ENCODE results near the gene CTDSP1. TPM values are rescaled to one million over a fixed set of nuclear protein-coding genes. Genes with fewer than 3 reads are reported as not detected.
A peak's percentile ranks its signal among the peaks of the same experiment; 100 is the strongest.

The CTDSP1 gene
- total and polyA plus RNA-seq, 2 donors (not counting 1 experiment from before 2014, with no cell fraction given) = 99.8 to 207 TPM

GRCh38 chr2:218378053-218378452 lies 21.6 kb upstream of the CTDSP1 start:
- intact Hi-C loops (cut with micrococcal nuclease) = no loop called here
- TF ChIP-seq CTCF (IDR thresholded peaks at IDR 0.05) = no peak
- no peak for TF ChIP-seq EZH2 (IDR thresholded peaks at IDR 0.05; ENCODE audit: borderline replicate concordance, insufficient read depth, low read depth, low read length, poor library complexity, severe bottlenecking)
- Mint-ChIP-seq H3K4me3 (no peak overlapping the region), H3K27ac (no peak overlapping the region), H3K4me1 (peaks cover 6% of the 10 kb centered on the region), H3K27me3 (no peaks in the 10 kb centered on the region), H3K9me3 (ENCODE audit: insufficient read depth) (no peaks in the 10 kb centered on the region)
- H3K79me2 ChIP-seq (ENCODE audit: control insufficient read depth, insufficient read depth, low read length) = no peaks in the 10 kb centered on the region
- H2AFZ ChIP-seq (ENCODE audit: insufficient read depth, low read depth, low read length, poor library complexity, severe bottlenecking) = no peak overlapping the region
- no peak overlapping the region for H3K9ac ChIP-seq (ENCODE audit: low read length)
- ATAC-seq (ENCODE audit: low read depth) (no peak), DNase-seq (no peak)
- POLR2A ChIA-PET = no interaction called here
- no peaks in the 10 kb centered on the region for H4K20me1 ChIP-seq (ENCODE audit: control insufficient read depth, insufficient read depth, low read length, poor library complexity, severe bottlenecking)
- H3K27ac ChIP-seq (ENCODE audit: low read length in 2 of 2) = no peak overlapping the region
- no peaks in the 10 kb centered on the region for H3K9me3 ChIP-seq (ENCODE audit: control extremely low read depth in 1 of 3, control insufficient read depth in 2 of 3, insufficient read depth in 1 of 3, low read length in 2 of 3)
- 98% methylated on average over 5 of the region's 5 CpGs for WGBS (ENCODE audit: insufficient coverage)
- no peaks in the 10 kb centered on the region for H3K36me3 ChIP-seq (replicated peaks in 1 of 2; ENCODE audit: control extremely low read depth in 1 of 2, control insufficient read depth in 1 of 2, extremely low read depth in 1 of 2, insufficient read depth in 2 of 2, low read length in 1 of 2)
- H3K4me1 ChIP-seq (ENCODE audit: control insufficient read depth in 2 of 2, insufficient read depth in 2 of 2, low read length in 2 of 2) = no peaks in the 10 kb centered on the region
- CTCF ChIA-PET = no interaction called here
- H3K4me2 ChIP-seq (replicated peaks; ENCODE audit: low read depth, low read length, poor library complexity, severe bottlenecking) = no peak overlapping the region
- H3K4me3 ChIP-seq (ENCODE audit: control extremely low read depth in 1 of 5, extremely low read depth in 1 of 5, insufficient read depth in 1 of 5, low read depth in 2 of 5, low read length in 4 of 5) = no peak overlapping the region
- no peaks in the 10 kb centered on the region for H3K27me3 ChIP-seq (replicated peaks in 1 of 4; ENCODE audit: control extremely low read depth in 1 of 4, control insufficient read depth in 3 of 4, insufficient read depth in 4 of 4, low read length in 3 of 4)

GRCh38 chr2:218381916-218382366 lies 17.7 kb upstream of the CTDSP1 start, which contains the start of gene SLC11A1:
TSS of gene SLC11A1 (plus strand) at chr2:218382273. CDS start at chr2:218382369, 96 bp downstream.
- Mint-ChIP-seq H3K27ac (peak within 1 kb of the TSS; percentile 78), H3K27me3 (no peaks in the 10 kb centered on the region), H3K4me3 (peak within 1 kb of the TSS; percentile 45), H3K9me3 (ENCODE audit: insufficient read depth) (no peaks in the 10 kb centered on the region), H3K4me1 (peaks cover 9% of the 10 kb centered on the region)
- H3K4me3 ChIP-seq (ENCODE audit: control extremely low read depth in 1 of 5, extremely low read depth in 1 of 5, insufficient read depth in 1 of 5, low read depth in 2 of 5, low read length in 4 of 5) = peak within 1 kb of the TSS in 4 of 5 experiments; percentile 0 to 75 (median 7)
- TF ChIP-seq CTCF (IDR thresholded peaks at IDR 0.05) (no peak), EZH2 (IDR thresholded peaks at IDR 0.05; ENCODE audit: borderline replicate concordance, insufficient read depth, low read depth, low read length, poor library complexity, severe bottlenecking) (no peak)
- ChIA-PET CTCF (interaction anchor here (1.8 kb wide), 1 partner anchor 25 kb away, joined by 5 read pairs; the partner anchor contains the start of gene CATIP), POLR2A (no interaction called here)
- peak within 1 kb of the TSS; percentile 17 for H3K4me2 ChIP-seq (replicated peaks; ENCODE audit: low read depth, low read length, poor library complexity, severe bottlenecking)
- no peaks in the 10 kb centered on the region for H3K36me3 ChIP-seq (replicated peaks in 1 of 2; ENCODE audit: control extremely low read depth in 1 of 2, control insufficient read depth in 1 of 2, extremely low read depth in 1 of 2, insufficient read depth in 2 of 2, low read length in 1 of 2)
- H3K9me3 ChIP-seq (ENCODE audit: control extremely low read depth in 1 of 3, control insufficient read depth in 2 of 3, insufficient read depth in 1 of 3, low read length in 2 of 3) = no peaks in the 10 kb centered on the region
- DNase-seq = no peak
- peak within 1 kb of the TSS; percentile 12 to 17 for H3K27ac ChIP-seq (ENCODE audit: low read length in 2 of 2)
- no peaks in the 10 kb centered on the region for H3K79me2 ChIP-seq (ENCODE audit: control insufficient read depth, insufficient read depth, low read length)
- no peaks in the 10 kb centered on the region for H4K20me1 ChIP-seq (ENCODE audit: control insufficient read depth, insufficient read depth, low read length, poor library complexity, severe bottlenecking)
- no peaks in the 10 kb centered on the region for H3K4me1 ChIP-seq (ENCODE audit: control insufficient read depth in 2 of 2, insufficient read depth in 2 of 2, low read length in 2 of 2)
- WGBS (ENCODE audit: insufficient coverage) = 75% methylated on average over 12 of the region's 13 CpGs
- ATAC-seq (ENCODE audit: low read depth) = peak; percentile 47
- H3K9ac ChIP-seq (ENCODE audit: low read length) = peak within 1 kb of the TSS; percentile 11
- H2AFZ ChIP-seq (ENCODE audit: insufficient read depth, low read depth, low read length, poor library complexity, severe bottlenecking) = no peak within 1 kb of the TSS
- H3K27me3 ChIP-seq (replicated peaks in 1 of 4; ENCODE audit: control extremely low read depth in 1 of 4, control insufficient read depth in 3 of 4, insufficient read depth in 4 of 4, low read length in 3 of 4) = peaks cover 0 to 6% (median 0%) of the 10 kb centered on the region in 4 experiments
- intact Hi-C loops (cut with micrococcal nuclease) = no loop called here

All from B cell (primary cell).